ACHN (cell line): ENCODE data around the gene IQSEC3.
"Not testable (repeated sequence)": the region's sequence is repeated elsewhere in the genome, so short reads cannot be mapped to it uniquely, and the experiment has no call there.

Experiments
- DNase-seq: peaks from one replicate; pipeline ENCODE4 v3.0.0-alpha.2; 2015
- in situ Hi-C: cut with HindIII; loops from 2 replicates; pipeline ENCODE4 v1.10.0; 2017; ENCODE audit warnings: low sequenced_read_pairs, low pct_ligation_motif_present, low pct_unique_long_range_greater_than_20kb

The IQSEC3 gene

DNA sequence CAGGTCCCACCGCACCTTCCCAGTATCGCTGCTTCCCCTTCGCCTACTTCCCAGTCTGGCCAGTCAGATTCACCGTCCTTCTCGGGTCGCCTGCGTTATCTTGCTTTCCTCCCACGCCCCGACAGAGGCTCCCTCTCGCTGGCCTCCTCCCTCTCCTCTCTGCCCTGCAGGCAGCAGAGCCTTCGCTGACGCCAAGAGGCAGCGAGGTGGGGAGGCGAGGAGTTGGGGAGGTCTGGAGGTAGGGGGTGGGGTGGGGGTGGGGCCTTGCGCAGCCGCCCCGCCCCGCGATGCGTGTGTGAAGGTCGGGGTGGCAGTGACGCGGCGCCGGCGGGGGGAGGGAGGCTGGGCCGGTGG, at the start of gene IQSEC3:
Gene IQSEC3 (plus strand): TSS at position 340 of the 354 bp plus-strand sequence. CDS start 116 bp downstream, outside the sequence.
- peak; percentile 32 for DNase-seq
- in situ Hi-C loops: not testable (repeated sequence)

- DNase-seq, in situ Hi-C loops: not testable (repeated sequence)
These were observed 48.9 kb upstream of the IQSEC3 start for GRCh38 chr12:17370-18340.

DNA sequence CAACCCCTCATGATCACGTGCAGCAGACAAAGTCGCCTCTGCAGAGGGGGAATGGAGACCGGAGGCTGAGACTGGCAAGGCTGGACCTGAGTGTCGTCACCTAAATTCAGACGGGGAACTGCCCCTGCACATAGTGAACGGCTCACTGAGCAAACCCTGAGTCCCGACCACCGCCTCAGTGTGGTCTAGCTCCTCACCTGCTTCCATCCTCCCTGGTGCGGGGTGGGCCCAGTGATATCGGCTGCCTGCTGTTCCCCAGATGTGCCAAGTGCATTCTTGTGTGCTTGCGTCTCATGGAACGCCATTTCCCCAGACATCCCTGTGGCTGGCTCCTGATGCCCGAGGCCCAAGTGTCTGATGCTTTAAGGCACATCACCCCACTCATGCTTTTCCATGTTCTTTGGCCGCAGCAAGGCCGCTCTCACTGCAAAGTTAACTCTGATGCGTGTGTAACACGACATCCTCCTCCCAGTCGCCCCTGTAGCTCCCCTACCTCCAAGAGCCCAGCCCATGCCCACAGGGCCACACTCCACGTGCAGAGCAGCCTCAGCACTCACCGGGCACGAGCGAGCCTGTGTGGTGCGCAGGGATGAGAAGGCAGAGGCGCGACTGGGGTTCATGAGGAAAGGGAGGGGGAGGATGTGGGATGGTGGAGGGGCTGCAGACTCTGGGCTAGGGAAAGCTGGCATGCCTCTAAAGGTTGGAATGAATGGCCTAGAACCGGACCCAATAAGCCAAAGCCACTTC, 47.6 kb upstream of the IQSEC3 start:
- in situ Hi-C loops: not testable (repeated sequence)

DNA sequence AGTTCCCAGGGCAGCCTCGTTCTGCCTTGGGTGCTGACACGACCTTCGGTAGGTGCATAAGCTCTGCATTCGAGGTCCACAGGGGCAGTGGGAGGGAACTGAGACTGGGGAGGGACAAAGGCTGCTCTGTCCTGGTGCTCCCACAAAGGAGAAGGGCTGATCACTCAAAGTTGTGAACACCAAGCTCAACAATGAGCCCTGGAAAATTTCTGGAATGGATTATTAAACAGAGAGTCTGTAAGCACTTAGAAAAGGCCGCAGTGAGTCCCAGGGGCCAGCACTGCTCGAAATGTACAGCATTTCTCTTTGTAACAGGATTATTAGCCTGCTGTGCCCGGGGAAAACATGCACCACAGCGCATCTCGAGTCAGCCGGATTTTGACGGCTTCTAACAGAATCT, 46.7 kb upstream of the IQSEC3 start:
- DNase-seq, in situ Hi-C loops: not testable (repeated sequence)

More for the DNA sequence above, 47.6 kb upstream of the IQSEC3 start:
- not testable (repeated sequence) for DNase-seq

DNA sequence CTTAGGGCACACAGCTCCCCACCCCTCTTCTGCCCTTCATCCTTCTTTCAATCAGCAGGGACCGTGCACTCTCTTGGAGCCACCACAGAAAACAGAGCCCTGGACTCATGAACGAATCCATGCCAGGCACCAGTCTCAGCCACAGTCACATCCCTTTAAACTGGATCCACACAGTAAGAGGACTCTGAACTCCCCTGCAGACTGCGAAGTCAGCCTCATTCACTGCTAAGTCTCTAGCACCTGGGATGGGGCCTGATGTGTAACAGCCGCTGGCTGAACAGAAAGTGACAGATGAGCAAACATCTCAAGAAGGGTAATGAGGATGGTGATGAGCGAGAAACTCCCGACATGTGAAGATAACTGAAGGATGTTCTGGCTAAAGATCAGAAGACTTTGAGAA, 45.8 kb upstream of the IQSEC3 start:
- in situ Hi-C loops: no loop called here
- peak; percentile 0 for DNase-seq

DNA sequence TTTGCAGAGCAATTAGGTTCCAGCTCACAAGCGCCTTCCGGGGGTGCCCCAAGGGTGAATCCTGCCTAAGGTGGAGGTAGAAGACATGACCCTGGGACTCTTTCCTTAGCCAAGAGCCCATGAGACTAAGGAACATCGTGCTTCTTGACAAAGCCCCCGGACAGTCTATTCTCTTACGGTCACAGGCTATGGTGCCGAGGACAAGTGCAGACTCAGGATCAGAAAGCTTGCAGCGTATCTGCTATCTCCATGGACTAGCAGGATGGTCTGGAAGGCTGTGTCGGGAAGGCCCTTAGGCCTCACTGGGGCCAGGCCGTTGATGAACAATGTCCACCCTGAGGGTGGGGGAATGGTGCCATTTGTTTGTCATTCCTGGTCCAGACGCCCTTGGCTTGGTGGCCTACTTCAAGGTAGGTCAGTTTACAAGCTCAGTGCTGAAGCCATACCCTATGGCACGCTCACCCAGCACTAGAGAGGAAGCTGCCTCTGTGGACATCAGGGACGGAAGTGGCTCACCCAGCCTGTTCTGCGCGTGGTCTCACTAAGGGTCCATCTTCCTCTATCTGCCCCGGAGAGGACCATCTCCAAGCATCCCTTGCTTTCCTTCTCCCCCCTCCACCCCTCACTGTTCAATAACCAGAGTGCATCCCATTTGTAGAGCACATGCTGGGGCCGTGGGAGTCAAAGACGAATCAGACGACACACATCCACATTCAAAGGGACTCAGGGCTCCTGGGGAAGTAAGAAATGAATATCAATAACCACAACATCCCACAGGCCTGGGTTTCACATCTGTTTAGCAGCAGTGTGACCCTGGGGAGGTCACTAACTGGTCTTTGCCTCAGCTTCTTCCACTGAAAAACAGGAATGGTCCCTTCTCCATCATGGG, 45.0 kb upstream of the IQSEC3 start:
- DNase-seq: peak; percentile 1
- in situ Hi-C loops: no loop called here

- DNase-seq: peak; percentile 0
- in situ Hi-C loops: no loop called here
These were observed 44.4 kb upstream of the IQSEC3 start for GRCh38 chr12:22190-22529.

DNA sequence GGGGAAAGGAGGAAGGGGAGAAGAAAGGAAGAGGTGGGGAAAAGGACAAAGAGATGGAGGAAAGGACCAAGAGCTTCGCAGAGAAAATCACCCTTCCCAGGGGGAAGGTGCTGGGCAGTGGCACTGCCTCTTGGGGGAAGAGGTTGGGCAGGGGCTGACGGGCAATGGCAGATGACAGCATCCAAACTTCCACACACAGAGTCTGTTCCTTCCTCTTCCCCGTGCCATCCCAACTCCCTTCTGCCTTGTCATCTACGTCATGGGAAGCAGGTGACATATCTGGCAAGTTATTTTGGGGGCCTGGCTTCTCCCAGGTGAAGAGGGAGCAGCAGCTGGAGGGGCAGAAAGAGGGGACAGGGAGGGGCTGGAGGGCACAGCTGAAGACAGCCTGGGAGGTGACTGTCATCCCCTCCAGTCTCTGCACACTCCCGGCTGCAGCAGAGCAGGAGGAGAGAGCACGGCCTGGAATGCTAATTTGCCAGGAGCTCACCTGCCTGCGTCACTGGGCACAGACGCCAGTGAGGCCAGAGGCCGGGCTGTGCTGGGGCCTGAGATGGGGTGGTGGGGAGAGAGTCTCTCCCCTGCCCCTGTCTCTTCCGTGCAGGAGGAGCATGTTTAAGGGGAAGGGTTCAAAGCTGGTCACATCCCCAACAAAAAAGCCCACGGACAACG, 43.9 kb upstream of the IQSEC3 start:
- peak; percentile 0 for DNase-seq
- in situ Hi-C loops: no loop called here

GRCh38 chr12:27904-28303, 38.7 kb upstream of the IQSEC3 start:
- DNase-seq, in situ Hi-C loops: not testable (repeated sequence)

DNA sequence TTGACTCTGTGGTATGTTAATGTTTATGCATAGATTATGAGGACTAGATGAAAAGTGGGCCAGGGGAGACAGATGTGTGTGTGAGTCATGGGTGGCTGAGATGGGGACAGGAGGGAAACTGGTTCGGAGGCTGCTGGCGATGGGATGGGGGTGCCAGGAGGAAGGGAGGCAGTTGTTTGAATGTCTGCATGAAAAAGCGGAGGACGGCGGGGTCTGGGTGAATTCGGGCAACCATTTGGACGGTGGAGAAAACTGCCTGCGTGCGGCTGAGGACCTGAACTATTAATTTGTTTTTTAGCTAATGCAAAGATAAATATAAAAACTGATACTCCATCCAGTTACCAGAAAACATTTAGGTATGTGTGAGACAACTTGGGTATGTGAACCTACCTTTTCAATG, 27.8 kb upstream of the IQSEC3 start:
- in situ Hi-C loops, DNase-seq: not testable (repeated sequence)

DNA sequence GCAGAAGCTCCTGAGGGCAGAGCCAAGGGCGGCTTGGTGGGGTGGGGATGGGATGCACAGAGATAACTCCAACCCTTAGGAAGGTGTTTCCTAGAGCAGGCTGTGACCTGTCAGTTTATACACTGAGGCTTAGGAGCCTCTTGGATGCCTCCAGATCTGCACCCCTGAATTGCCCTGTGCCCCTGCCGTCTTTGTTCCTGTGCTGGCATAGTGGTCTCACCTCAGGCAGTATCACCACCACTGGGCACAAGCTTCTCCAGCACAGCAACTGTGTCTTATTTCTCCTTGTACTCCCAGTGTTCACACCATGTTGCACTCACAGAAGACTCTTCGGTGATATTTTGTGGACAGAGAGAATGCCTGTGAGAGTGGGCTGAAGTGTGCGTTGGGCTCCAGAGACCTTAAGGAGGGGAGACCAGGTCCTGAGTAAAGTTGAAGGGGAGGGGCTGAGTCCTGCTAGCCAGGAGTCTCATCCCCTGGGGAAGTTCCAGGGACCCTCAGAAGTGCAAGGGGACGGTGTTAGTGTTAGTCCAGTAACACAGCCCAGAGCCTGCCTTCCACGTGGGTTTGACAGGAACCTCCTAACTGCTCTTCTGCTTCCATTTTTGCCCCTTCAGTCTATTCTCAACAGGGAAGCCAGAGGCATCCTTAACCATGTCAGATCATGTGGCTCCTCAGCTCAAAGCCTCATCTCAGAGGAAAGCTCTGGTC, 26.9 kb upstream of the IQSEC3 start:
- in situ Hi-C loops, DNase-seq: not testable (repeated sequence)

- in situ Hi-C loops: not testable (repeated sequence)
These were observed 22.2 kb upstream of the IQSEC3 start for GRCh38 chr12:44352-44751.

GRCh38 chr12:45235-45990, 21.2 kb upstream of the IQSEC3 start:
- in situ Hi-C loops: not testable (repeated sequence)
- DNase-seq: peak; percentile 0

More at GRCh38 chr12:44352-44751, 22.2 kb upstream of the IQSEC3 start:
- not testable (repeated sequence) for DNase-seq

GRCh38 chr12:45991-46358, 20.6 kb upstream of the IQSEC3 start:
- DNase-seq: peak; percentile 0
- in situ Hi-C loops: not testable (repeated sequence)

DNA sequence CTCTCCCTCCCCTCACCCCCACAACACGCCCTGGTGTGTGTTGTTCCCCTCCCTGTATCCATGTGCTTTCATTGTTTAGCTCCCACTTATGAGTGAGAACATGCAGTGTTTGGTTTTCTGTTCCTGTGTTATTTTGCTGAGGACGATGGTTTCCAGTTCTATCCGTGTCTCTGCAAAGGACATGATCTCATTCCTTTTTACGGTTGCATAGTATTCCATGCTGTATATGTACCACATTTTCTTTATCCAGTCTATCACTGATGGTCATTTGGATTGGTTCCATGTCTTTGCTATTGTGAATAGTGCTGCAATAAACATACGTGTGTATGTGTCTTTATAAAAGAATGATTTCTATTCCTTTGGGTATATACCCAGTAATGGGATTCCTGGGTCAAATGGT, 20.0 kb upstream of the IQSEC3 start:
- DNase-seq, in situ Hi-C loops: not testable (repeated sequence)

GRCh38 chr12:47699-48226, 18.8 kb upstream of the IQSEC3 start:
- DNase-seq: peak; percentile 0
- in situ Hi-C loops: not testable (repeated sequence)

DNA sequence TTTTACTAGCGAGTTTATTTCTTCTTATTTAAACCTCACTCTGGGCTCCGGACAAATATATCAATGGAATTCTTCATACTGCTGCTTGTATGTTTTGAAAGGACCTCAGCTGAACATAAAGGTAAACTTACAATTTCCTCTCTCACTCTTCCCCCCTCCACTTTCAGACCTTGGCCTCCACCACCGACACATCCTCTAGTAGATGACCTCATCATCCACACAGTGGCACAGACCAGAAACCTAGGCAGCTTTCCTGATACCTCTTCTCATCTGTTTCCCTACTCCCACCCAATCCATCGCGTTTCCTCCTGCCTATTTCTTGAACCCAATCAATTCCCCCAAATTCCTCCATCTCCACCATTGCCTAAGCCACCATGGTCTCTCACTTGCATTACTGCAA, 17.4 kb upstream of the IQSEC3 start:
- DNase-seq, in situ Hi-C loops: not testable (repeated sequence)
